ENCODE measurements around the gene GIMAP2. TPM values are rescaled to one million over a fixed set of nuclear protein-coding genes. Genes with fewer than 3 reads are reported as not detected.

GIMAP2 gene
- total RNA-seq, 1 donor from 2014 or later = 46.9 TPM

DNA sequence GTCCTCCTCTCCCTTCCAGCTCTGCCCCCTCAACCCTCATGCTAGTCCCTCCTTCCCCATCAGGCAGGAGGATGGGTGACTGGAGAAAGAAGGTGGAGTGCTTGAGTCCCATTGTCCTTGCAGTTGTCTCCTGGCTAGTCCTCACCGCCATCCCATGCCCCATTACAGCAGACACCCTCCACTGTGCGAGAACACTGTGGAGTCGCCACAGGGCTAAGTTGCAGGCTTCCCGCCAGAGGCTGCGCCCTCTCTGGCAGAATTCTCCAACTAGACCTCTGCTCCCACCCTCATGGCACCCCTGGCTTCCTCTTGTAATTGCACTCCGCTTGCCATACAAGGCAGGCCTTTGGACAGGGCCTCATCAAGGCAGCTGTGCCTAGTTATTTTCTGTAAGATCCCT lies 3.1 kb downstream of the GIMAP2 start:
- Histone ChIP-seq H3K4me3 (peak overlapping the region; percentile 40), H3K27me3 (ENCODE audit: low read depth) (no peaks in the 10 kb centered on the region), H3K4me1 (peaks cover 35% of the 10 kb centered on the region), H3K36me3 (peaks cover 26% of the 10 kb centered on the region), H3K27ac (no peak overlapping the region), H3K9me3 (no peaks in the 10 kb centered on the region)
- DNase-seq = no peak
- TF ChIP-seq, protein P1, sequence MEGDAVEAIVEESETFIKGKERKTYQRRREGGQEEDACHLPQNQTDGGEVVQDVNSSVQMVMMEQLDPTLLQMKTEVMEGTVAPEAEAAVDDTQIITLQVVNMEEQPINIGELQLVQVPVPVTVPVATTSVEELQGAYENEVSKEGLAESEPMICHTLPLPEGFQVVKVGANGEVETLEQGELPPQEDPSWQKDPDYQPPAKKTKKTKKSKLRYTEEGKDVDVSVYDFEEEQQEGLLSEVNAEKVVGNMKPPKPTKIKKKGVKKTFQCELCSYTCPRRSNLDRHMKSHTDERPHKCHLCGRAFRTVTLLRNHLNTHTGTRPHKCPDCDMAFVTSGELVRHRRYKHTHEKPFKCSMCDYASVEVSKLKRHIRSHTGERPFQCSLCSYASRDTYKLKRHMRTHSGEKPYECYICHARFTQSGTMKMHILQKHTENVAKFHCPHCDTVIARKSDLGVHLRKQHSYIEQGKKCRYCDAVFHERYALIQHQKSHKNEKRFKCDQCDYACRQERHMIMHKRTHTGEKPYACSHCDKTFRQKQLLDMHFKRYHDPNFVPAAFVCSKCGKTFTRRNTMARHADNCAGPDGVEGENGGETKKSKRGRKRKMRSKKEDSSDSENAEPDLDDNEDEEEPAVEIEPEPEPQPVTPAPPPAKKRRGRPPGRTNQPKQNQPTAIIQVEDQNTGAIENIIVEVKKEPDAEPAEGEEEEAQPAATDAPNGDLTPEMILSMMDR (IDR thresholded peaks at IDR 0.05) = no peak
- ATAC-seq = peak in 1 of 2 donors; percentile 29
- intact Hi-C loops (cut with DNase I) = no loop called here

DNA sequence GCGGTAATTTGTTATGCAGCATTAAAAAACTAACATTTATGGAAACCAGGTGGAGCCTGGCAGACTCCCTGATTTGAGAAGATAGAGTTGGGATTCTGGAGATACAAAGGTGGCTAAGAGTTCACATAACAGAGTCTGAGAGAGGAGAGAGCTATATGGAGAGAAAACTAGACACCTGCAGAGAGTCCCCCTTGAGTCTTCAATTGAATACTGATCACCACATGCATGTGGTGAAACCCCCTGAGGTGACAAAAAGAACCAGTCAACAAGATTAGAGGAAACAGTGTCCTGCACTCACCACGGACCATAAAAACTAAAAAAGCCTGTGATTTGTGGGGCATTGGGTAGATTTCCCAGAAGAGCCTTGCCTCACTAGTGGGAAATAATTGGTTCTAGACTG lies 10.1 kb downstream of the GIMAP2 start:
- no peaks in the 10 kb centered on the region for H3K4me1 ChIP-seq
- no peaks in the 10 kb centered on the region for H3K27me3 ChIP-seq (ENCODE audit: low read depth)
- ATAC-seq (no peak), DNase-seq (no peak)
- H3K4me3 ChIP-seq = no peak overlapping the region
- H3K36me3 ChIP-seq = peaks cover 12% of the 10 kb centered on the region
- intact Hi-C loops (cut with DNase I) = no loop called here
- H3K27ac ChIP-seq = no peak overlapping the region
- H3K9me3 ChIP-seq = peaks cover 24% of the 10 kb centered on the region
- TF ChIP-seq, protein P1 (IDR thresholded peaks at IDR 0.05) = no peak

DNA sequence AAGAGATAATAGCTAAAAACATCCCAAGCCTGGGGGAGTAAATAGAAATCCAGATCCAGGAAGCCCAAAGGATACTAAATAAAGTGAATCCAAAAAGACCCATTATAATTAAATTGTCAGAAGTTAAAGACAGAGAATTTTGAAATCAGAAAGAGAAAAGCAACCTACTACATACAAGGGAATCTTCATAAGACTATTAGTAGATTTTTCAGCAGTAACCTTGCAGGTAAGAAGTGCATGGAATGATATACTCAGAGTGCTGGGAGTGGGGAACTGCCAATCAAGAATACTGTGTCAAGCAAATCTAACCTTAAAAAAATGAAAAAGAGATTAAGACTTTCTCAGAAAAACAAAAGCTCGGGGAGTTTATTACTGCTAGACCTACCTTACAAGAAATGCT lies 17.7 kb downstream of the GIMAP2 start:
- no peak overlapping the region for H3K27ac ChIP-seq
- H3K27me3 ChIP-seq (ENCODE audit: low read depth) = no peaks in the 10 kb centered on the region
- intact Hi-C loops (cut with DNase I) = no loop called here
- H3K4me3 ChIP-seq = no peak overlapping the region
- no peak for DNase-seq
- no peak for ATAC-seq
- H3K36me3 ChIP-seq = no peaks in the 10 kb centered on the region
- peaks cover 59% of the 10 kb centered on the region for H3K9me3 ChIP-seq
- no peaks in the 10 kb centered on the region for H3K4me1 ChIP-seq
- TF ChIP-seq, protein P1 (IDR thresholded peaks at IDR 0.05) = no peak

DNA sequence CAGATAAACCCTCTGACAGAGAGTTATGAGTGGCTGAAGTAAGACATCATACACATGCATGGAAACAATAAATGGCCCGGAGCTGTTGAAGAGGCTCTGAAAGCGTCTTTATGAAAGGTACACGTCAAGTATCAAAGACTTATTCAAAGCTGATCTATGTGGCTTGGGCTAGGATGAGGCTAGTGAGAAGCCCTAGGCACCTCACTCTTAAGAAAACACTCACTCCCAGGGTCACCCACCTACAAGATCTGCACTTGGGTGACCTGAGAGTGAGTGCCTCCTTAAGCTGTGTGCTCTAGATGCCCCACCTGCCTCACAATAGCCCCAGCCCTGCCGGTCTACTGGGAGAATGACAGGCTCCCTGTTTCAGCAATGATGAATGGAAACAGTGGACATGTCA lies 29.8 kb downstream of the GIMAP2 start:
- TF ChIP-seq, protein P1 (IDR thresholded peaks at IDR 0.05) = no peak
- ATAC-seq = peak in 1 of 2 donors; percentile 27
- peak overlapping the region; percentile 67 for H3K4me3 ChIP-seq
- H3K9me3 ChIP-seq = peaks cover 10% of the 10 kb centered on the region
- intact Hi-C loops (cut with DNase I) = no loop called here
- peak overlapping the region; percentile 85 for H3K27ac ChIP-seq
- peaks cover 22% of the 10 kb centered on the region for H3K4me1 ChIP-seq
- DNase-seq = no peak
- no peaks in the 10 kb centered on the region for H3K27me3 ChIP-seq (ENCODE audit: low read depth)
- H3K36me3 ChIP-seq = peaks cover 10% of the 10 kb centered on the region

DNA sequence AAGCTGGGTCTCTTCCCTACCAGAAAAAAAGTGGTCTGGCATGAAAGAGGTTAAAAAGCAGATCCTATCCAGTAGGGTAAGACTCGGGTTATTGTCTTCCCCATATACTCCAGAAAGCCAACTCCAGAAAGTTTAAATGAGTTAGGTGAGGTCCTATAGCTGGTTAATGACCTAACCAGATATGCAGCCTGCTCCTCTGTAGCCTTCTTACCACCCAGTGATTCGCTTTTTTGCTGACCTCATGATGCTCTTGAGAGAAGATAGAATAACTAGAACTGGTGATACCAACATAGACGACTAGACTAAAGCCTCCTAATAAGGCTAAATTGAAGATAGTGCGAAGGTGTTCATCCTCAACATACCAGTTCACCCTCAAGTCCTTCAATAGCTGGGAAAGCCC lies 30.2 kb downstream of the GIMAP2 start:
- Histone ChIP-seq H3K4me3 (peak overlapping the region; percentile 67), H3K4me1 (peaks cover 22% of the 10 kb centered on the region), H3K9me3 (peaks cover 10% of the 10 kb centered on the region), H3K36me3 (peaks cover 15% of the 10 kb centered on the region), H3K27ac (peak overlapping the region; percentile 85), H3K27me3 (ENCODE audit: low read depth) (no peaks in the 10 kb centered on the region)
- intact Hi-C loops (cut with DNase I) = no loop called here
- TF ChIP-seq, protein P1 (IDR thresholded peaks at IDR 0.05) = no peak
- ATAC-seq (peak in 1 of 2 donors; percentile 18), DNase-seq (no peak)

DNA sequence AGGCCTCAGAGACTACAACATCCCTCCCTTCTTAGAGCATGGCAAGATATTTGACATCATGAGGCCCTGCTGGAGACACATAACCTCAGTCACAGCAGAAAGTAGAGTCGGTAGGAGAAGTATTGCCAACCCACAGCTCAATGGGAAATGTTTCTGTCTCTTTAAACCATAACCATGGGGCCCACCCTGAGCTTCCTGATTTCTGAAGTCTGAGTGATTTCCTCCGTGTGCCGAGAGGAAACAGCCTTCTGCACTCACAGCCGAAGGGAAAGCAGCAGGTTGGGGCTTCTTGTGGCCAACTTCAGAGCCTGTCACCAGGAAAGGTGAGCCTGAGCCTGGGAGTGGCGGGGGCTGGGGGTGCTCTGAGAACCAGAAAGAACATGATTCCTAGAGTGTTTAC lies 30.9 kb downstream of the GIMAP2 start, which contains the start of gene GIMAP1:
TSS of gene GIMAP1 (plus strand) at position 246 of the 400 bp plus-strand sequence. CDS start 2,435 bp downstream, outside the sequence.
- ATAC-seq (peak; percentile 82 to 86), DNase-seq (no peak)
- Histone ChIP-seq H3K9me3 (peaks cover 10% of the 10 kb centered on the region), H3K4me3 (peak within 1 kb of the TSS; percentile 67), H3K27ac (peak within 1 kb of the TSS; percentile 85), H3K4me1 (peaks cover 22% of the 10 kb centered on the region), H3K36me3 (peaks cover 21% of the 10 kb centered on the region), H3K27me3 (ENCODE audit: low read depth) (no peaks in the 10 kb centered on the region)
- intact Hi-C loops (cut with DNase I) = no loop called here
- TF ChIP-seq, protein P1 (IDR thresholded peaks at IDR 0.05) = no peak
